ENCODE measurements around the gene USP6NL.

USP6NL gene

GRCh38 chr10:11475831-11476434 is 135.5 kb downstream of the USP6NL start:
- no peaks in the 10 kb centered on the region for H3K27me3 ChIP-seq (ENCODE audit: control insufficient read depth in 2 of 2, insufficient read depth in 2 of 2, low read length in 2 of 2)

GRCh38 chr10:11473128-11473760 is 138.2 kb downstream of the USP6NL start:
- no peaks in the 10 kb centered on the region for H3K27me3 ChIP-seq (ENCODE audit: control insufficient read depth in 2 of 2, insufficient read depth in 2 of 2, low read length in 2 of 2)
- H3K27ac ChIP-seq (ENCODE audit: low read depth in 2 of 2, low read length in 2 of 2) = no peak overlapping the region
- H3K36me3 ChIP-seq (ENCODE audit: control insufficient read depth in 2 of 2, insufficient read depth in 2 of 2, low read length in 2 of 2) = peaks cover 3 to 5% of the 10 kb centered on the region in 2 donors
- H3K4me3 ChIP-seq (ENCODE audit: low read length in 2 of 2) = no peak overlapping the region
- no peaks in the 10 kb centered on the region for H3K4me1 ChIP-seq (ENCODE audit: control insufficient read depth in 2 of 2, insufficient read depth in 2 of 2, low read length in 2 of 2)
- H3K9ac ChIP-seq (ENCODE audit: low read depth in 1 of 2, low read length in 2 of 2) = no peak overlapping the region
- no peaks in the 10 kb centered on the region for H3K9me3 ChIP-seq (ENCODE audit: control insufficient read depth in 2 of 2, low read length in 2 of 2)

More at GRCh38 chr10:11475831-11476434, 135.5 kb downstream of the USP6NL start:
- Histone ChIP-seq H3K9me3 (ENCODE audit: control insufficient read depth in 2 of 2, low read length in 2 of 2) (no peaks in the 10 kb centered on the region), H3K9ac (ENCODE audit: low read depth in 1 of 2, low read length in 2 of 2) (no peak overlapping the region), H3K4me3 (ENCODE audit: low read length in 2 of 2) (no peak overlapping the region), H3K27ac (ENCODE audit: low read depth in 2 of 2, low read length in 2 of 2) (no peak overlapping the region), H3K36me3 (ENCODE audit: control insufficient read depth in 2 of 2, insufficient read depth in 2 of 2, low read length in 2 of 2) (peaks cover 7 to 12% of the 10 kb centered on the region in 2 donors), H3K4me1 (ENCODE audit: control insufficient read depth in 2 of 2, insufficient read depth in 2 of 2, low read length in 2 of 2) (no peaks in the 10 kb centered on the region)

GRCh38 chr10:11472158-11472753 is 139.2 kb downstream of the USP6NL start:
- H3K4me1 ChIP-seq (ENCODE audit: control insufficient read depth in 2 of 2, insufficient read depth in 2 of 2, low read length in 2 of 2) = no peaks in the 10 kb centered on the region
- H3K4me3 ChIP-seq (ENCODE audit: low read length in 2 of 2) = no peak overlapping the region
- no peak overlapping the region for H3K27ac ChIP-seq (ENCODE audit: low read depth in 2 of 2, low read length in 2 of 2)
- H3K36me3 ChIP-seq (ENCODE audit: control insufficient read depth in 2 of 2, insufficient read depth in 2 of 2, low read length in 2 of 2) = peaks cover 3% of the 10 kb centered on the region in 2 donors
- H3K27me3 ChIP-seq (ENCODE audit: control insufficient read depth in 2 of 2, insufficient read depth in 2 of 2, low read length in 2 of 2) = no peaks in the 10 kb centered on the region
- no peaks in the 10 kb centered on the region for H3K9me3 ChIP-seq (ENCODE audit: control insufficient read depth in 2 of 2, low read length in 2 of 2)
- no peak overlapping the region for H3K9ac ChIP-seq (ENCODE audit: low read depth in 1 of 2, low read length in 2 of 2)

GRCh38 chr10:11469575-11470391 is 141.7 kb downstream of the USP6NL start:
- Histone ChIP-seq H3K36me3 (ENCODE audit: control insufficient read depth in 2 of 2, insufficient read depth in 2 of 2, low read length in 2 of 2) (peaks cover 3 to 6% of the 10 kb centered on the region in 2 donors), H3K9ac (ENCODE audit: low read depth in 1 of 2, low read length in 2 of 2) (no peak overlapping the region), H3K27me3 (ENCODE audit: control insufficient read depth in 2 of 2, insufficient read depth in 2 of 2, low read length in 2 of 2) (no peaks in the 10 kb centered on the region), H3K9me3 (ENCODE audit: control insufficient read depth in 2 of 2, low read length in 2 of 2) (no peaks in the 10 kb centered on the region), H3K27ac (ENCODE audit: low read depth in 2 of 2, low read length in 2 of 2) (no peak overlapping the region), H3K4me1 (ENCODE audit: control insufficient read depth in 2 of 2, insufficient read depth in 2 of 2, low read length in 2 of 2) (no peaks in the 10 kb centered on the region), H3K4me3 (ENCODE audit: low read length in 2 of 2) (no peak overlapping the region)

- no peak overlapping the region for H3K4me3 ChIP-seq (ENCODE audit: low read length in 2 of 2)
- H3K27ac ChIP-seq (ENCODE audit: low read depth in 2 of 2, low read length in 2 of 2) = no peak overlapping the region
- H3K4me1 ChIP-seq (ENCODE audit: control insufficient read depth in 2 of 2, insufficient read depth in 2 of 2, low read length in 2 of 2) = no peaks in the 10 kb centered on the region
- no peaks in the 10 kb centered on the region for H3K9me3 ChIP-seq (ENCODE audit: control insufficient read depth in 2 of 2, low read length in 2 of 2)
- no peaks in the 10 kb centered on the region for H3K27me3 ChIP-seq (ENCODE audit: control insufficient read depth in 2 of 2, insufficient read depth in 2 of 2, low read length in 2 of 2)
- peaks cover 1 to 7% of the 10 kb centered on the region in 2 donors for H3K36me3 ChIP-seq (ENCODE audit: control insufficient read depth in 2 of 2, insufficient read depth in 2 of 2, low read length in 2 of 2)
- H3K9ac ChIP-seq (ENCODE audit: low read depth in 1 of 2, low read length in 2 of 2) = no peak overlapping the region
These were observed 143.2 kb downstream of the USP6NL start for GRCh38 chr10:11468126-11468742.

- H3K36me3 ChIP-seq (ENCODE audit: control insufficient read depth in 2 of 2, insufficient read depth in 2 of 2, low read length in 2 of 2) = peaks cover 13 to 25% of the 10 kb centered on the region in 2 donors
- no peaks in the 10 kb centered on the region for H3K9me3 ChIP-seq (ENCODE audit: control insufficient read depth in 2 of 2, low read length in 2 of 2)
- no peaks in the 10 kb centered on the region for H3K4me1 ChIP-seq (ENCODE audit: control insufficient read depth in 2 of 2, insufficient read depth in 2 of 2, low read length in 2 of 2)
- no peak overlapping the region for H3K27ac ChIP-seq (ENCODE audit: low read depth in 2 of 2, low read length in 2 of 2)
- no peak overlapping the region for H3K4me3 ChIP-seq (ENCODE audit: low read length in 2 of 2)
- no peaks in the 10 kb centered on the region for H3K27me3 ChIP-seq (ENCODE audit: control insufficient read depth in 2 of 2, insufficient read depth in 2 of 2, low read length in 2 of 2)
- no peak overlapping the region for H3K9ac ChIP-seq (ENCODE audit: low read depth in 1 of 2, low read length in 2 of 2)
These were observed 146.0 kb downstream of the USP6NL start for GRCh38 chr10:11465406-11465805.

- H3K27me3 ChIP-seq (ENCODE audit: control insufficient read depth in 2 of 2, insufficient read depth in 2 of 2, low read length in 2 of 2) = no peaks in the 10 kb centered on the region
- peaks cover 15 to 29% of the 10 kb centered on the region in 2 donors for H3K36me3 ChIP-seq (ENCODE audit: control insufficient read depth in 2 of 2, insufficient read depth in 2 of 2, low read length in 2 of 2)
- H3K9me3 ChIP-seq (ENCODE audit: control insufficient read depth in 2 of 2, low read length in 2 of 2) = no peaks in the 10 kb centered on the region
- H3K27ac ChIP-seq (ENCODE audit: low read depth in 2 of 2, low read length in 2 of 2) = no peak overlapping the region
- no peaks in the 10 kb centered on the region for H3K4me1 ChIP-seq (ENCODE audit: control insufficient read depth in 2 of 2, insufficient read depth in 2 of 2, low read length in 2 of 2)
- no peak overlapping the region for H3K9ac ChIP-seq (ENCODE audit: low read depth in 1 of 2, low read length in 2 of 2)
- H3K4me3 ChIP-seq (ENCODE audit: low read length in 2 of 2) = no peak overlapping the region
These were observed 148.3 kb downstream of the USP6NL start for GRCh38 chr10:11463111-11463510.

GRCh38 chr10:11462071-11462470 is 149.4 kb downstream of the USP6NL start:
- Histone ChIP-seq H3K27me3 (ENCODE audit: control insufficient read depth in 2 of 2, insufficient read depth in 2 of 2, low read length in 2 of 2) (no peaks in the 10 kb centered on the region), H3K4me3 (ENCODE audit: low read length in 2 of 2) (no peak overlapping the region), H3K36me3 (ENCODE audit: control insufficient read depth in 2 of 2, insufficient read depth in 2 of 2, low read length in 2 of 2) (peaks cover 15 to 29% of the 10 kb centered on the region in 2 donors), H3K27ac (ENCODE audit: low read depth in 2 of 2, low read length in 2 of 2) (no peak overlapping the region), H3K9me3 (ENCODE audit: control insufficient read depth in 2 of 2, low read length in 2 of 2) (no peaks in the 10 kb centered on the region), H3K9ac (ENCODE audit: low read depth in 1 of 2, low read length in 2 of 2) (no peak overlapping the region), H3K4me1 (ENCODE audit: control insufficient read depth in 2 of 2, insufficient read depth in 2 of 2, low read length in 2 of 2) (no peaks in the 10 kb centered on the region)

- H3K4me1 ChIP-seq (ENCODE audit: control insufficient read depth in 2 of 2, insufficient read depth in 2 of 2, low read length in 2 of 2) = no peaks in the 10 kb centered on the region
- H3K27ac ChIP-seq (ENCODE audit: low read depth in 2 of 2, low read length in 2 of 2) = no peak overlapping the region
- no peaks in the 10 kb centered on the region for H3K27me3 ChIP-seq (ENCODE audit: control insufficient read depth in 2 of 2, insufficient read depth in 2 of 2, low read length in 2 of 2)
- no peak overlapping the region for H3K9ac ChIP-seq (ENCODE audit: low read depth in 1 of 2, low read length in 2 of 2)
- peaks cover 5 to 12% of the 10 kb centered on the region in 2 donors for H3K36me3 ChIP-seq (ENCODE audit: control insufficient read depth in 2 of 2, insufficient read depth in 2 of 2, low read length in 2 of 2)
- H3K4me3 ChIP-seq (ENCODE audit: low read length in 2 of 2) = no peak overlapping the region
- H3K9me3 ChIP-seq (ENCODE audit: control insufficient read depth in 2 of 2, low read length in 2 of 2) = no peaks in the 10 kb centered on the region
These were observed 154.1 kb downstream of the USP6NL start for GRCh38 chr10:11457336-11457735.
